Measurements from ENCODE around the gene TOR1A. TPM values are rescaled to one million over a fixed set of nuclear protein-coding genes. Genes with fewer than 3 reads are reported as not detected.

Gene TOR1A
- total RNA-seq, 1 donor from 2014 or later, result 61.3 TPM

Other genes with a start within 250 kb of the TOR1A start
- gene C9orf50, start 203.0 kb downstream of the TOR1A start, total RNA-seq, result not detected in 2 replicates
- gene NTMT1, start 198.0 kb downstream of the TOR1A start, total RNA-seq, result 28.8 and 31.2 TPM in 2 replicates
- gene ASB6, start 182.0 kb downstream of the TOR1A start, total RNA-seq, result 24.9 and 29.8 TPM in 2 replicates
- 1.4 TPM in 1 of 2 replicates, not detected in the other for gene PRRX2, start 158.5 kb downstream of the TOR1A start, total RNA-seq
- 1.1 TPM in 1 of 2 replicates, not detected in the other for gene PTGES, start 71.1 kb downstream of the TOR1A start, total RNA-seq
- 26.5 and 47.3 TPM in 2 replicates for gene TOR1B, start 21.0 kb downstream of the TOR1A start, total RNA-seq
- gene C9orf78, start 11.1 kb upstream of the TOR1A start, total RNA-seq, result 46.3 and 58.4 TPM in 2 replicates
- gene USP20, start 11.3 kb upstream of the TOR1A start, total RNA-seq, result 19.9 and 23.7 TPM in 2 replicates
- 17.9 and 30.1 TPM in 2 replicates for gene FNBP1, start 219.1 kb upstream of the TOR1A start, total RNA-seq
- gene GPR107, start 229.8 kb upstream of the TOR1A start, total RNA-seq, result 33.3 and 40.3 TPM in 2 replicates

Measured in glomerular endothelial cell (primary cell).